IPS DF 4.7 (cell line): ENCODE results near the gene QKI.

ENCODE experiments used
- DNase-seq: peaks from one replicate; pipeline ENCODE4 v3.0.0-alpha.2; 2013; ENCODE audit warnings: low spot score; ENCODE audit errors: extremely low read depth

The QKI gene

GRCh38 chr6:163527291-163527690 lies 112.8 kb downstream of the QKI start:
- DNase-seq: no peak

DNA sequence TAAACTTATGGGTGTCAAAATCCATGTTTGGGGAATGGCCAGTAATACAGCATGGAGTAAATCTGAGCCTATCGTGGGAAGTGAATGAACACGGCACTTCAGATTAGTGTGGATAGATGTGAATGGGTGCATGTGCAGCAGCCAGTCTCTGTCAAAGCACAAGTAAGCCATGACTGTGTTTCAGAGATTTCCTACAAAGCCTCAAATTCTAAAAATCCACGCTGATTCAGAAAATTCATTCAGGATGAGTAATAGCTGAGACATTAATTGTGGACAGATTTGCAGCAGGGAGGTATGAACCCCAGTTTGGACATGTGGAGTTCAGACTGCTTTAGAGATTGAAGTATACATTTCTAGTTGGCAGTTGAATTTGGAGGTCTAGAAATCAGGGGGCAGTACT lies 115.1 kb downstream of the QKI start:
- DNase-seq: no peak

DNA sequence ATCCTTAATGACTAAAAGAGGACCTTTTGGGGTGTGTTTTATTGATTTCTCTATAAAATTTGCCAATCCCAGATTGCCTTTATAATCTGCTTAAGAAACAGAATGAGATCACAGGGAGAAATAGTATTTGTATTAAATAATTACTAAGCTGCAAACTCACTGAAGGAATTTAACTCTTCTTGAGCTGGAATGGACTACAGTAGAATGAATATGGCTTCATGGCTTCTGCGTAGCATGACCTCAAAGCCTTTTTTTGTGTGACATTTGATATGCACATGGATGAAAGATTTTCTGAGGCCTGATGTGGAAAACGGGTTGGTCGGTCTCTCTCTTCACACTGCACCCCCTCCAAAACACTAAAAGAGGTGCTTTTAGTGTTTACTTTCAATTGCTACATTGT lies 115.9 kb downstream of the QKI start:
- DNase-seq: no peak

DNA sequence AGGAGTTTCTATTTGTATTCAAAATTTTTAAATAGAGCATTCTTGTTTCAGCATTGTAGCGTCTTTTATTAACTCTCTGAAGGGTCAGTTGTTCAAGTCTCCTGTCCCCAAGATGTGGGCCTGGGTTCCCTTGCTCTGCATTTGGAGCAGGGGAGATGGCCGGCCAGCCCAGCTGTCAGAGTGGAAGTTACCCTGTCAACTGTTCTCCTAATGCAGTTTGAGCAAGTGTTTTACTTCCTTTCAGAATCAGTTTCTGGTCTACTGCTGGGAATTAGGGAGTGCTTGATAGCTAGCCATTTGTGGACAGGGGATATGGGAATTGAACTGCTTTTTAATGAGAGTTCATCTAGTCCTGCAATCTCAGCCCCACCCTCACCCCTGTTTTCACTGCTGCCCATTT lies 116.6 kb downstream of the QKI start:
- DNase-seq: no peak

DNA sequence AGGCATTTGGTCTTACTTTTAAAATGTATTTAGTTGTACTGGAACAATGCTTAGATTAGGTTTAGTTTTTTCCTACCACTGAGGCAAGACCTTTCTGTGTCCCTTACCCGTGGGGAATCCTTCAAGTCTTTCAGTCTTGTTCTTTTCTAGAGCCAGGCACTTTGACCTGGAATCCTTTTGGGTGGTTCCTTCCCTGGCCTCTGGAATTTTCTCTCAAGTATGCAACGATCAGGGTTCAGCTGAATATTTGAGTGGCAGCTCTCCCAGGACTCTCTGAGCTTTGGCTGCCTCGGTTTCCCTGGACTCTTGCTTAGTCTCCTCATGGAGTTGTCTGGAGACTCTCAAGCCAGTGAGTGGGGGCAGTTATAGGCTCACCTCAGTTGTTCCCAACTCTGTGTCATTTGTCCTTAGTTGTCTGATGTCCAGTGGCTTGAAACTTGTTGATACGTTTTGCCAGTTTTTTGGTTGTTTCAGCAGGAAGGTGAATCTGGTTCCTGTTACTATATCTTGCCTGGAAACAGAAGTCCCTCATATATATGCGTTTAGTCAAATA lies 118.1 kb downstream of the QKI start:
- no peak for DNase-seq

- DNase-seq: no peak
Measured at GRCh38 chr6:163533443-163533842, 118.9 kb downstream of the QKI start.

DNA sequence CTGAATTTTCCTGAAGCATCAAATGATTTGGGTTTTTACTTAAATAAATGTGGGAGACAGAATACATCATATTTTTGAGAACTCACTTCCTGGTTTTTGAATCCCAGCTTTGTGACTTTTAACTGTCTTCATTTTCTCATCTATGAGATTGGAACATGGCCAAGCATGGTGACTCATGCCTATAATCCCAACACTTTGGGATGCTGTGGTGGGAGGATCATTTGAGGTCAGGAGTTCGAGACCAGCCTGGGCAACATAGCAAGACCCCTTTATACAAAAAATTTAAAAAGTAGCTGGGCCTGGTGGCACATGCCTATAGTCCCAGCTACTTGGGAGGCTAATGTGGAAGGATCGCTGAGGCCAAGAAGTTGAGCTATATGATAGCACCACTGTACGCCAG lies 122.3 kb downstream of the QKI start:
- no peak for DNase-seq

GRCh38 chr6:163538331-163538730 lies 123.8 kb downstream of the QKI start:
- no peak for DNase-seq

DNA sequence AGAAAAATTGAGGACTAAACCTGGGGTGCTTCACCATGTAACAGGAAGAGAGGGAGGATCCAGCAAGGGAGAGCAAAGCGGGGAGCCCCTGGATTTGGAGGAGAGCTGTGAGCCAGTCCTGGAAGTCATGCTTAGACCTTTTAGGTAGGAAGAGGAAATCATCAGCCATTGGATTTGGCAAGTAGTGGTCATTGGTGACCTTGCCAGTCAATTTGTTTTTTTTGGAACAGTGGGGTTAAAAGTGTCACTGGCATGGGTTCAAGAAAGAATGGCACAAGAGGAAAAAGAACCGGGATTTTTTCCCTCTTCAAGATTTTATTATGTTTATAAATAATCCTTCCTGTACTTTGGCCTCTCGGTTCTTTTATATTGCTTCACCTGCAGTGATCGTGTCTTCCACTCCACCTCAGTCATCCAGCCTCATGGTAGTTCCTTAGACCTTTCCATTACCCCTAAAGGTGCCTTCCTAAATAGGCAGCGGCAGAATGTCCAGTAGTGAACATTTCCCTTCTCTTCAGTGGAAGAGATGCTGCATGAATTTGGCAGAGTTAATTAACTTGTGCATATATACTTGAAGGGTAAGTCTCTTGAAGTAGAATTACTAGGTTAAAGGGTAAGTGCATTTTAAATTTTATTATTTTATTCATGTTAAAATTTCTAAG lies 124.7 kb downstream of the QKI start:
- no peak for DNase-seq

- DNase-seq: peak; percentile 16
Measured at GRCh38 chr6:163543321-163543720, 128.8 kb downstream of the QKI start.

DNA sequence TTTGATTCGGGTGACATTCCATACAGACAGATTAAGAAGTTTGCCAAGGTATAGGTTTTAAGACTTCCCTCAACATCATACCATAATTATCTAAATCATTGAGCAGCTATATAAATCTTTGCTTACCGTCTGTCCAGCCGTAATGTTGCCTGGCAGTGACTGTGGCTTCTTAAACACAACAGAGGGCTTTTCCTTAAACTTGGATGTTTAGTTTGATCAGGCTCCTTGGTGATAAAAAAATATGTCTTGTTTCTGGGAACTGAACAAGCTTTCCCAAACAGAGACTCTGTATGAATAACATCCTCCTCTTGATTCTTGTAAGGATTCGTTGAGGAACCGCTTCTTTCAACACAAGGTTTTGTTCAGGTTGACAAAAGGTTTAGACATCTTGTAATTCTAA lies 130.9 kb downstream of the QKI start:
- DNase-seq: no peak

DNA sequence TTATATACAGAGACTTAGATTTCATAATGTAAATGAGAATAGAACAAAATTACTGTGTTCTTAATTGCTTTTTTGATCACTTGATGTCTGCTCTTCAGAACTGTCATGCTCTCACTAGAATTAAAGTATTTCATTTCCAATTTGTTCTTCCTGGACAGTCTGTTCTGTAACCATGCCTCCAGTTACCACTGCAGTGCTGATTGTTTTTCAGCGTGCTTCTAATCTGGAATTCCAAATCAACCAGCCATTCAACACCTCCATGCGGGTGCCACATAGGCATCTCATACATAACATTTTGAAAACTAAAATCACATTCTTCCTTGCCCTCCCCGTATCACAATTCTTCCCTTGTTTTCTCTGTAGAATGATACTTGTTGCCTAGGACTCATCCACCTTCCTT lies 132.8 kb downstream of the QKI start:
- no peak for DNase-seq

GRCh38 chr6:163548624-163549023 lies 134.1 kb downstream of the QKI start:
- DNase-seq: no peak

DNA sequence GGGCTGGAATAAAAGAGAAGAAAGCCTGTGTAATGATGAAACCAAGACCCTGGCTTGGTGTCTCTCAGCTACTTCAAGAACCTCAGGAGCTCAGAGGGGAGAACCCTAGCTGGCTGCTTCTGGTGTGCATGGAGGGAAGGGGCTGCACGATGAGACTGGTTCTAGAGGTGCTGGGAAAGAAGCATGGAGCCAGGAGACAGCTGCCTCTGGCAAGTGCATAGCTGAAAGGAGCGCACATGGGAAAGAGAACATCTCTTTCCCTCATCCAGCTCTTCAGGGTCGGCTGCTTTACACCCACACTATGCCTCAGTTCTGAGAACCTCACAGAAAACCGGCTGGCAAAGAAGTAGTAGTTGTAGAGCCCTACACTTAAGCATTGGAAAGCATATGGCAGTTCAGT lies 139.5 kb downstream of the QKI start:
- DNase-seq: no peak

DNA sequence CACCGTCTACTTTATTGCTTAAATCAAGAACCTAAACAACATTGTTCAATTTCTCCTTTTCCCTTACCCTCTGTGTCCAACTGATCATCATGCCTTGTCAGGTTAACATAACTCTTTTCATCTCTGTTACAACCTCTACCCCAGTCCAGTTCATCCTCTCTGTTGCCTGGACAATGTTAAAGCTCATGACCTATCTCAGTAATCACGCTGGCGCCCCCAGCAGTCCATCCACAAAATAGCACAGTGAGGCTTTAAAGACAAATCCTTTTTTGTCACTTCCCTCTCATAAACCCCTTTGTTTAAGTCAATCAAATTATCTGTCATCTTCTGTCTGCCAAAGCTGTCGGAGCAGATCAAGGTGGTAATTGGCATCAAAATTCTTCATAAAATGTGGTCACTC lies 140.1 kb downstream of the QKI start:
- no peak for DNase-seq

- DNase-seq: no peak
Measured at GRCh38 chr6:163559661-163560060, 145.1 kb downstream of the QKI start.

GRCh38 chr6:163563318-163563717 lies 148.8 kb downstream of the QKI start:
- no peak for DNase-seq

- no peak for DNase-seq
Measured at GRCh38 chr6:163564534-163564933, 150.0 kb downstream of the QKI start.

GRCh38 chr6:163565140-163565539 lies 150.6 kb downstream of the QKI start:
- no peak for DNase-seq

DNA sequence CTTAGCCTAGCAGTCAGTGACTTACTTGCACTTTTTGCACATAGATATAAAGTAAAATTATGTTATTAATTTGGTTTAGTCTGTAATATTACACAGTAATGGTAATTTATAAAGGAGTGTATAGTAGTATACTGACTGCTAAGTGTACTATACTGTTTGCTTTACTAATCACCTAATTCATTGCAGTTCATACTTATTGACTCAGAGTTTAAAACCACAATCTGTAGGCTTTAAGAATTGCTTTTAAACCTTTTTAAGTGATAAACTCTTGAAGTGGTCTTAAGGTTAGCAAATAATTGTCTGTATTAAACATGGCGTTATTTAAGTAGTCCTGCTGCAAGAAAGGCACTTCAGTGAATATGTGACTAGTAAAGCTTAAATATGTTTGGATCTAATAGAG lies 151.5 kb downstream of the QKI start:
- no peak for DNase-seq

- DNase-seq: no peak
Measured at GRCh38 chr6:163568275-163568674, 153.8 kb downstream of the QKI start.

DNA sequence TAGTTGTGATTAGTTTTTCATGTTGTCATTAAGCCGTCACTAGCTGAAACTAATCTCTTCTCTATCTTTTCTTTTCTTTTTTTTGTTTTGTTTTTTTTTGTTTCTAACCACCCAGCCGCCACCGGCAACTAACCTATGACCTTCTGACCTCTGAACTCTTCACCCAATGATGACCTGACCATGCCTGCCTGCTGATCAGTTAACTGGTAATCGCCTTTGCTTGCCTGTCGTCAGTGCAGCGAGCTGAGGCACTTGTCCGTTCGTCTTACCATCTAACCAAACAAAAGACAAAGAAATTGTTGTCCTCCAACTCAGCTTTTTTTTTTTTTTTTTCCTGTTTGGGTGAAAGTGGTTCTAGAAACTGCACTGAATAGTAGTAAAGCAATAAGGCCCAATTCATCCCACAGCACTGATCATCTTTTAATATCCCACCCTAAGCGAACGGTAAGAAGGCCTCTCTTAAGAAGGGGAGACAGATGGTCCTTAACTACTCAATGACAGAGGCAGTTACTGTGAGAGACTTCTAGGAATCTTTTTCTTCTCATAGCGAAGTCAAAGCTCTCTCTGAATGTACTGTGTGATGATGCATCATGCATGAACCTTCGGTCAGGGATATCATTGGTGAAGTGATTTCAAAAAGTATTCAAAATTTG lies 156.2 kb downstream of the QKI start:
- DNase-seq: no peak

GRCh38 chr6:163571730-163572129 lies 157.2 kb downstream of the QKI start:
- no peak for DNase-seq
